ENCODE data around the gene TMED5. TPM values are rescaled to one million over a fixed set of nuclear protein-coding genes. Genes with fewer than 3 reads are reported as not detected.

Gene TMED5
- total RNA-seq, 6 donors from 2014 or later, result 40.3 to 137 (median 85.9) TPM

- TF ChIP-seq EP300 (IDR thresholded peaks at IDR 0.05), result no peak
- no peak for TF ChIP-seq POLR2AphosphoS5 (IDR thresholded peaks at IDR 0.05)
- TF ChIP-seq, protein P1, sequence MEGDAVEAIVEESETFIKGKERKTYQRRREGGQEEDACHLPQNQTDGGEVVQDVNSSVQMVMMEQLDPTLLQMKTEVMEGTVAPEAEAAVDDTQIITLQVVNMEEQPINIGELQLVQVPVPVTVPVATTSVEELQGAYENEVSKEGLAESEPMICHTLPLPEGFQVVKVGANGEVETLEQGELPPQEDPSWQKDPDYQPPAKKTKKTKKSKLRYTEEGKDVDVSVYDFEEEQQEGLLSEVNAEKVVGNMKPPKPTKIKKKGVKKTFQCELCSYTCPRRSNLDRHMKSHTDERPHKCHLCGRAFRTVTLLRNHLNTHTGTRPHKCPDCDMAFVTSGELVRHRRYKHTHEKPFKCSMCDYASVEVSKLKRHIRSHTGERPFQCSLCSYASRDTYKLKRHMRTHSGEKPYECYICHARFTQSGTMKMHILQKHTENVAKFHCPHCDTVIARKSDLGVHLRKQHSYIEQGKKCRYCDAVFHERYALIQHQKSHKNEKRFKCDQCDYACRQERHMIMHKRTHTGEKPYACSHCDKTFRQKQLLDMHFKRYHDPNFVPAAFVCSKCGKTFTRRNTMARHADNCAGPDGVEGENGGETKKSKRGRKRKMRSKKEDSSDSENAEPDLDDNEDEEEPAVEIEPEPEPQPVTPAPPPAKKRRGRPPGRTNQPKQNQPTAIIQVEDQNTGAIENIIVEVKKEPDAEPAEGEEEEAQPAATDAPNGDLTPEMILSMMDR (IDR thresholded peaks at IDR 0.05), result no peak
- no peak for TF ChIP-seq POLR2A (IDR thresholded peaks at IDR 0.05)
- DNase-seq (no peak), ATAC-seq (ENCODE audit: low FRiP score in 2 of 2) (no peak)
- Histone ChIP-seq H3K36me3 (peaks cover 0 to 24% (median 3%) of the 10 kb centered on the region in 4 donors), H3K27me3 (no peaks in the 10 kb centered on the region), H3K4me3 (no peak overlapping the region), H3K27ac (no peak overlapping the region), H3K9me3 (no peaks in the 10 kb centered on the region), H3K4me1 (no peaks in the 10 kb centered on the region)
- WGBS, 2 donors, result 78 to 83% methylated on average over 4 of the region's 4 CpGs
These were observed 36.4 kb downstream of the TMED5 start for GRCh38 chr1:93143769-93144168.

DNA sequence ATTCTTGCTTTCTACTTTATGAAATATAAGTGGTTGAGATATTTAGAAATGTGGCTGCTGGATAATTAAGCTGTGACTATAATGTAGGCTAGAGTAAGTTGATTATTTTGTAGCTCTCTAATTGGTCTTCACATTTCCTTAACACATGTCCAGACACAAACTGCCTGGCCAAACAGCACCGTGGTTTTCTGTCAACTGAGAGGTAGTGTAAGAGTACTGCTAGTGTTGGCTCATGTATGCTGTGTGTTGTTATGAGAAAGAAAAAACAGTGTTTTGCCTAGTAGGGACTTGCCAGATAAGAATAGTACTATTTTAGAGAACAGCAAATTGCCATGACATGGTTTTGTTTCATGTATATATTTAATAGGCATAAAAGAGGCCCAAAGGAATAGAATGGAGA lies 37.1 kb downstream of the TMED5 start:
- DNase-seq, result no peak

DNA sequence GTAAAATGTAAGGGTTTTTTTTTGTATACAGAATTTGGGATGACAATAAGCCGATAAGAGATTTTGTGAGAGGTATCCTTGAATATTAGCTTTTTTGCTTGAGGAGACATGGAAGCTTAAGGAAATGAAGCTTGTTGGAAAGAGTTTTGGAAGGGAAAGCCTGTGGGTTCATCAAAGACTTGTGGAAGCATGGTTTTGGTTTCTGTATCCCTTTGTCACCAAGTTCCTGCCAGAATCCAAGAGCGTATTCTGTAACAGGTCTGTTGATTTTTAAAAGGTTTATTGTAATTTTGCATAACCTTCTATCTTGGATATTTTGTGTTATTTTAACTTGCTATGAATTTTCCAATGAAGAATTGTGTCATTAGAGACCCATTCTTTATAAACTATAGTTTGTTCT lies 38.1 kb downstream of the TMED5 start:
- DNase-seq, result no peak
- Histone ChIP-seq H3K4me3 (no peak overlapping the region), H3K36me3 (peaks cover 0 to 29% (median 7%) of the 10 kb centered on the region in 4 donors), H3K4me1 (no peaks in the 10 kb centered on the region), H3K9me3 (no peaks in the 10 kb centered on the region), H3K27me3 (no peaks in the 10 kb centered on the region), H3K27ac (no peak overlapping the region)
- TF ChIP-seq POLR2A (IDR thresholded peaks at IDR 0.05) (no peak), POLR2AphosphoS5 (IDR thresholded peaks at IDR 0.05) (no peak), EP300 (IDR thresholded peaks at IDR 0.05) (no peak)
- TF ChIP-seq, protein P1 (IDR thresholded peaks at IDR 0.05), result no peak
- 94 to 95% methylated on average over 2 of the region's 2 CpGs for WGBS, 2 donors
- no peak for ATAC-seq (ENCODE audit: low FRiP score in 2 of 2)

More for the DNA sequence above, 37.1 kb downstream of the TMED5 start:
- no peaks in the 10 kb centered on the region for H3K4me1 ChIP-seq
- ATAC-seq (ENCODE audit: low FRiP score in 2 of 2), result no peak
- H3K4me3 ChIP-seq, result no peak overlapping the region
- H3K27me3 ChIP-seq, result no peaks in the 10 kb centered on the region
- H3K27ac ChIP-seq, result no peak overlapping the region
- no peak for TF ChIP-seq POLR2AphosphoS5 (IDR thresholded peaks at IDR 0.05)
- TF ChIP-seq, protein P1 (IDR thresholded peaks at IDR 0.05), result no peak
- TF ChIP-seq EP300 (IDR thresholded peaks at IDR 0.05), result no peak
- no peak for TF ChIP-seq POLR2A (IDR thresholded peaks at IDR 0.05)
- H3K9me3 ChIP-seq, result no peaks in the 10 kb centered on the region
- 59 to 62% methylated on average over 1 of the region's 1 CpG for WGBS, 2 donors
- H3K36me3 ChIP-seq, result peaks cover 0 to 25% (median 3%) of the 10 kb centered on the region in 4 donors

DNA sequence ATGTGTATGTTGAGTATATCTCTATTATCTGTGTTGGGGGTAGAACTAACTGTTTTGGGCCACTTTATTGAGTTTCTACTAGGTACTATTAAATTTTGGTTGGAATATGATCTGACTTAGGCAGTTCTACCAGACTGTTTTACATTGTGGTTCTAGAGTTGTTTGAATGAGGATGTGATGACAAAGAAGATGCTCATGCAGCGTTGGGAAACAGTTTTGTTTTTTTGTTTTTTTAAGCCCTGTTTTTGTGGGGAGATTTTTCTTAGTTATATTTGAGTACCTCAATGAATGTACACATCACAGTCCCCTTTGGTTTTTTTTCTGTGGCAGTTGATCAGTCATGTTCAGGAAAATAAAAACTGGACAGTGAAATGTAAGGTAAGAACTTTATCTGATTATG lies 40.1 kb downstream of the TMED5 start:
- WGBS, 2 donors, result 88 to 94% methylated on average over 1 of the region's 1 CpG
- H3K36me3 ChIP-seq, result peaks cover 0 to 49% (median 15%) of the 10 kb centered on the region in 4 donors
- H3K9me3 ChIP-seq, result no peaks in the 10 kb centered on the region
- no peak overlapping the region for H3K4me3 ChIP-seq
- H3K27ac ChIP-seq, result no peak overlapping the region
- TF ChIP-seq EP300 (IDR thresholded peaks at IDR 0.05) (no peak), POLR2AphosphoS5 (IDR thresholded peaks at IDR 0.05) (no peak), POLR2A (IDR thresholded peaks at IDR 0.05) (no peak)
- TF ChIP-seq, protein P1 (IDR thresholded peaks at IDR 0.05), result no peak
- no peaks in the 10 kb centered on the region for H3K4me1 ChIP-seq
- H3K27me3 ChIP-seq, result no peaks in the 10 kb centered on the region
- DNase-seq (no peak), ATAC-seq (ENCODE audit: low FRiP score in 2 of 2) (no peak)

DNA sequence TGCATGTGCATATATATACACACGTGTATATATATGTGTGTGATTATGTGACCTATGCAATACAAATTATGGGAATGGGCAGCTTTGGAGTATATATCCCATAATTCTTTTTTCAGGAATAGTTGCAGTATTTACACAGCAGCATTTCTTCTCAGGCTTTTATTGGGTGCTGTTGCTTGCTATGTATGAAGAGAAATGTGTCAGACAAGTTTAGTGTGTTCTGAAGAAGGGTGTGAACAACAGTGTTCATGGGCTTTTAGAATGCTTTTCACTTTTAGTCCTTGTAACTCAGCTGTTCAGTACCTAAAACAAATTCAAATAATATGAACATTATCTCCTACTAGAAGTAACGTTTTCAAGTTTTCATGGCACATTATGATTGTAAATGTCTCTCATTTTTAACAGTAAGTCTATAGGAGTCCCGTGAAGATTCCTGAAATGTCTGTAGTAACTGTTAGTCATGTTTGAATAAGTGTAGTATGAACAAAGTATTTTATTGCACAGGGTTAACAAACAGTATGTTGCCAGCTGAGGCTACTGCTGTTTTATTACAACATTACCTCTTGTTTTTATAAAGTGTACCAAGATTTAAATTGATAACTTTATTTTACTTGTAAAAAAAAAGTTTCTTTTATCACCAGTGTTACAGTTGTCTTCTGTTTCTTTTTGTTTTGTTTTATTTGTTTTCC lies 42.5 kb downstream of the TMED5 start:
- ATAC-seq (ENCODE audit: low FRiP score in 2 of 2), result no peak
- Histone ChIP-seq H3K4me1 (no peaks in the 10 kb centered on the region), H3K9me3 (no peaks in the 10 kb centered on the region), H3K27ac (no peak overlapping the region), H3K27me3 (no peaks in the 10 kb centered on the region), H3K36me3 (peaks cover 4 to 64% (median 21%) of the 10 kb centered on the region in 4 donors), H3K4me3 (no peak overlapping the region)
- TF ChIP-seq POLR2A (IDR thresholded peaks at IDR 0.05) (no peak), POLR2AphosphoS5 (IDR thresholded peaks at IDR 0.05) (no peak), EP300 (IDR thresholded peaks at IDR 0.05) (no peak)
- TF ChIP-seq, protein P1 (IDR thresholded peaks at IDR 0.05), result no peak
- 54 to 80% methylated on average over 3 of the region's 3 CpGs for WGBS, 2 donors
- DNase-seq, result no peak

All from upper lobe of left lung (tissue), 6 donors.